ENCODE data around the gene ADGRB2.

Gene ADGRB2

DNA sequence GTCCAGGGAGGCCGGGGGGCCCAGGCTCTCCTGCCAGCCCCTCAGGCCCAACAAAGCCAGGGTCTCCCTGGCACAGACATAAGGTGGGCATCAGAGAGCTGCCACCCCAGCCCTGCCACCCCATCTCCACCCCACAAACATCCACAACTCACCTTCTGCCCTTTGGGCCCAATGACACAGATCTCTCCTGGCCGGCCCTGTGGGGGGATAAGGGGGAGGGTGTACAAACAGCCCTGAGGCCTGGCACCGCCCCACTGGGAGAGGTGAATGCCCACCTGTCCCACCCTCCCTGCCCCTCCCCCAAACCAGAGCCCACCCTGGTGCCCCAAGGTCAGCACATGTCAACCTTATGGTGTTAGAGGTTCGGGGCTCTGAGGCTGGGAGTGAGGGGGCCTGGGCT is 72.7 kb downstream of the ADGRB2 start:
- no peak for FAIRE-seq

DNA sequence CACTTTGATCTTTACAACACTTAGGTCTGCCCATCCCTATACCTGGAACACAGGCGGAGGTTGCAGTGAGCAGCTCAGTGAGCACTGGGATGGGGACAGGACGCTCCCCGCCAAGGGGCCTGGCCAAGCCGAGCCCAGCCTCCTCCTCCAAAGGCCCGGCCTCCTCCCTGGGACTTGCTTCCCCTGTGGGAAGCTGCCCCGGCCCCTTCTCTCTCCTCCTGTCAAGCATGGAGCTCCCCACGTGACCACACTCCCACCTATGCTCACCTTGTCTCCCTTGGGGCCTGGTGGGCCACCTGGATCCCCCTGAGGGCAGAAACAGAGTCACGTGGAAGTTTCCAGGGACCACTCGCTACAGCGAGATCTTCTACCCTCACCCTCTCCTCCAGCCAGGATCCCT is 73.2 kb downstream of the ADGRB2 start:
- TF ChIP-seq TAF1 (IDR thresholded peaks at IDR 0.05; ENCODE audit: borderline replicate concordance, low read depth, low read length) = no peak
- no peak for TF ChIP-seq POLR2AphosphoS5 (IDR thresholded peaks at IDR 0.05; ENCODE audit: low read depth, low read length)
- no peak for TF ChIP-seq POLR2A (IDR thresholded peaks at IDR 0.05; ENCODE audit: low read depth, low read length)
- FAIRE-seq = no peak
- DNase-seq (ENCODE audit: insufficient read length) = no peak

More for the DNA sequence above, 72.7 kb downstream of the ADGRB2 start:
- no peak for TF ChIP-seq POLR2A (IDR thresholded peaks at IDR 0.05; ENCODE audit: low read depth, low read length)
- no peak for TF ChIP-seq TAF1 (IDR thresholded peaks at IDR 0.05; ENCODE audit: borderline replicate concordance, low read depth, low read length)
- TF ChIP-seq POLR2AphosphoS5 (IDR thresholded peaks at IDR 0.05; ENCODE audit: low read depth, low read length) = no peak
- no peak for DNase-seq (ENCODE audit: insufficient read length)

DNA sequence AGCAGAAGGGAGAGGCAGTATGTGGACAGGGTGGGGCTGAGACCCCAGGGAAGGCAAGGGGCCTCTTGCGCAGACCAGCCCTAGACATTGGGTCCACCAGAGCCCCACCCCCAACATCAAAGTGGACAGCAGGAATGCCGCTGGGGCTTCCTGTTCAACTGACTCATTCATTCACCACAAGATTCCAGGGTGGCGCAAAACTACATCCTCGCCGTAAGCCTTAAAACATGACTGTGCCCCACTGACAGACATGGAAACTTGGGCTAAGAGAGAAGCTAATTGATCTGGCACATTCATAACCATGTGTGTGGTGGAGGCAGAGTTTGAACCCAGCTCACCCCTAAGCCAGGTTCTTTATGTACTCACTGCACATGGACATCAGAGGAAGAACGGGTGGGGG is 74.3 kb downstream of the ADGRB2 start:
- FAIRE-seq (no peak), DNase-seq (ENCODE audit: insufficient read length) (no peak)
- no peak for TF ChIP-seq POLR2A (IDR thresholded peaks at IDR 0.05; ENCODE audit: low read depth, low read length)
- TF ChIP-seq POLR2AphosphoS5 (IDR thresholded peaks at IDR 0.05; ENCODE audit: low read depth, low read length) = no peak

DNA sequence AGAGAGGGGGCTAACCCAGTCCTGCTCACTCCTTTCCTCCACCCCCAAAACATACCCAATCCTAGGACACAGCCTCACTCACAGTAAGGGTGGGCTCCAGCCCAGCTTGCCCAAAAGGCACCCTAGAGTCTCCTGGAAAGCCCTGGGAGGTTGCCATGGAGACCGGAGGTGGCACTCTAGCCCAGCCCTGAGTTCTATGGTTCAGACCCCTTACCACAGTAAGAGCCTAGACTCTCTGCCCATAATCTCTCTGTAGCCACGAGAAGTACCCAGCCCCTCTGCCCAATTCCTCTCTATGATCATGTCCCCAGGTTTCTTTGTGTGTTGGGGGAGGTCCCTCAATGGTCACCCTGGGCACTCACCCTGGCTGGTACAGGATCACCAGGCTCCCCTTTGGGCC is 74.8 kb downstream of the ADGRB2 start:
- TF ChIP-seq POLR2AphosphoS5 (IDR thresholded peaks at IDR 0.05; ENCODE audit: low read depth, low read length) (no peak), TAF1 (IDR thresholded peaks at IDR 0.05; ENCODE audit: borderline replicate concordance, low read depth, low read length) (no peak), POLR2A (IDR thresholded peaks at IDR 0.05; ENCODE audit: low read depth, low read length) (no peak)
- DNase-seq (ENCODE audit: insufficient read length) = no peak
- FAIRE-seq = no peak

DNA sequence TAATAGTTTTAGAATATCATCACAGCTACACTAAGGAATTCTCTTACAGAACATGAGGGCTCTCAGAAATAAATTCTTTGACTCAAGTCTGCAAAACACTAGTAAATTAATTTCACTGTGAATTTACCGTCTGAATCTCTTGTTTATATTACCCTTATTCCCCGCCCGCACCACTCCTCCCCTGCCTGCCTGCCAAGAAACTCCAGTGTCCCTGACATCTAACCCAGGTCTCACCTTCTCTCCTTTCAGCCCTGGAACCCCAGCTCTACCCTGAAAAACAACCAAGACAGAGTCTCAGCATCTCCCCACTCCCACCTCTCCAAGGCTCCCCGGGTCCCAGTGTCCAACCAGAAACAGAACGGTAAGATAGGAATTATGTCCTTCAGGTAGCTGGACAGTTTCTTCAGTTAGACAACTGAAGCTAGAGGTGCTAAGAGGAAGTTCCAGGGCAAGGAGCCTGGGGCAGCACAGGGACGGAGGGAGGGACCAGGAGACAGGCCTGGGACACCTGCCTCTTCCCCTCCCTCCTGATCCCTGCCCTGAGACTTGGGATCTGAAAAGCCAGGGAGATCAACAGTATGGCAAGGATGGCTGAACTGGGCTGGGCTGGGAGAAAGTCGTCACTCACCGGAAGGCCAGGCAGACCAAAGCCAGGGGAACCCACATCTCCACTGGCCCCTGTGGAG is 75.8 kb downstream of the ADGRB2 start:
- TF ChIP-seq POLR2AphosphoS5 (IDR thresholded peaks at IDR 0.05; ENCODE audit: low read depth, low read length) = no peak
- TF ChIP-seq TAF1 (IDR thresholded peaks at IDR 0.05; ENCODE audit: borderline replicate concordance, low read depth, low read length) = no peak
- TF ChIP-seq POLR2A (IDR thresholded peaks at IDR 0.05; ENCODE audit: low read depth, low read length) = no peak
- no peak for DNase-seq (ENCODE audit: insufficient read length)
- FAIRE-seq = no peak

GRCh38 chr1:31687601-31688000 is 76.5 kb downstream of the ADGRB2 start:
- DNase-seq (ENCODE audit: insufficient read length) = no peak
- no peak for TF ChIP-seq POLR2AphosphoS5 (IDR thresholded peaks at IDR 0.05; ENCODE audit: low read depth, low read length)
- TF ChIP-seq POLR2A (IDR thresholded peaks at IDR 0.05; ENCODE audit: low read depth, low read length) = no peak
- no peak for TF ChIP-seq TAF1 (IDR thresholded peaks at IDR 0.05; ENCODE audit: borderline replicate concordance, low read depth, low read length)
- FAIRE-seq = no peak

DNA sequence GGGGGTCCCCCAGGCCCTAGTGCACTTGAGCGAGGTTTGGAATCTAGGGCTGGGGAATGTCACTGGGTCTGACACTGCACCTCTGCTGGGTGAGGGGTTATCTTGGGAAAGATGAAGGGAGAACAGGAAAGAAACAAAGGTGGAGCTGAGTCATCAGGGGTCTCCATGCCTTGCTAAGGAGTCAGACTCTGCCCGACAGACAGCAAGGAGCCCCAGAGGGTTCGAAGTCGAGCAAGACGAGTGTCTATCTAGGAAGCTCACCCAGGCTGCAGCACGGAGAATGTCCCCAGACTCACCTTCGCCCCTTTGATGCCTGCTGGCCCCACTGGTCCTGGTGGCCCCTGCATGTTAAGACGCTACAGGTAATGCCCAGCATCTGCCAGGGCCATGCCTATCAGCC is 78.3 kb downstream of the ADGRB2 start:
- FAIRE-seq (no peak), DNase-seq (ENCODE audit: insufficient read length) (no peak)
- TF ChIP-seq TAF1 (IDR thresholded peaks at IDR 0.05; ENCODE audit: borderline replicate concordance, low read depth, low read length) (no peak), POLR2A (IDR thresholded peaks at IDR 0.05; ENCODE audit: low read depth, low read length) (no peak), POLR2AphosphoS5 (IDR thresholded peaks at IDR 0.05; ENCODE audit: low read depth, low read length) (no peak)

DNA sequence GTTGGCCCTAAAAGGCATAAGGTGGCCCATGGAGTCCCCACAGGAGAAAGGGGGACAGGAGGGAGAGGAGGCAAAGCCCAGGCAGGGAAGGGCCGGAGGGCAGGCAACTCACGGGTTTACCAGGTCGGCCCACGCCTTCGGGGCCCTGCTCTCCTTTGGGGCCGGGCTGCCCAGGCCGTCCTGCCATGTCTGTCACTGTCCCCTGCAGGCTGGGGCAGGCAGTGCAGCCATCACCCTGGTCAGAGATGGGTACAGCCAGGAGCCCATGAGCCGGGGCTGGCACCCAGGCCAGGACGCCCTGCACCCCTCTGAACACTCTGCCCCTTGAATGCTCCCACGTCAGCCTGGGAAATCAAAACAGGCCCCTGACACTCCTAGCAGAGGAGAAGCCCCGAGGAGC is 80.1 kb downstream of the ADGRB2 start:
- DNase-seq (ENCODE audit: insufficient read length) (no peak), FAIRE-seq (no peak)
- TF ChIP-seq POLR2AphosphoS5 (IDR thresholded peaks at IDR 0.05; ENCODE audit: low read depth, low read length) (no peak), TAF1 (IDR thresholded peaks at IDR 0.05; ENCODE audit: borderline replicate concordance, low read depth, low read length) (no peak), POLR2A (IDR thresholded peaks at IDR 0.05; ENCODE audit: low read depth, low read length) (no peak)

DNA sequence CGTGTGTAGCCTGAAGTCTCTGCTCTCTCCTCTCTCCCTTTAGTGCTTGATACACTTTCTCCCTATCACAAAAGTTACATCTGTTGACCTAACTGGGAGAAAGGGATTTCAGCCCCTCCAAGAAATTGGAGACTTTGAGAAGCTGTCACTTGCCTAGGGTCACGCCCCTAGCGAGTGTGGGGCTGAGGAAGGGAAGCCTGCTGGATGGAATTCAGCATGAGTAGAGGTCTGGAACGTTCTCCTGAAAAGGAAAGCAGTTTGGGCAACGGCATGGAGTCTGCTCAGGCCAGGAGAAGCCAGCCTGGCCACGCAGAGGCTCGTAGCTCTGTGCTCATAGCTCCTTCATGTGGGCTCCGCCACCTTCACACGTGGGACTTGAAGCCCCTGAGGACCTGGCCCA is 82.7 kb downstream of the ADGRB2 start:
- FAIRE-seq (no peak), DNase-seq (ENCODE audit: insufficient read length) (no peak)
- no peak for TF ChIP-seq POLR2AphosphoS5 (IDR thresholded peaks at IDR 0.05; ENCODE audit: low read depth, low read length)
- TF ChIP-seq TAF1 (IDR thresholded peaks at IDR 0.05; ENCODE audit: borderline replicate concordance, low read depth, low read length) = no peak
- TF ChIP-seq POLR2A (IDR thresholded peaks at IDR 0.05; ENCODE audit: low read depth, low read length) = no peak

GRCh38 chr1:31679676-31680230 is 84.4 kb downstream of the ADGRB2 start:
- no peak for TF ChIP-seq POLR2AphosphoS5 (IDR thresholded peaks at IDR 0.05; ENCODE audit: low read depth, low read length)
- FAIRE-seq (no peak), DNase-seq (ENCODE audit: insufficient read length) (no peak)

- TF ChIP-seq POLR2A (IDR thresholded peaks at IDR 0.05; ENCODE audit: low read depth, low read length) (no peak), TAF1 (IDR thresholded peaks at IDR 0.05; ENCODE audit: borderline replicate concordance, low read depth, low read length) (no peak), POLR2AphosphoS5 (IDR thresholded peaks at IDR 0.05; ENCODE audit: low read depth, low read length) (no peak)
- DNase-seq (ENCODE audit: insufficient read length) = no peak
- no peak for FAIRE-seq
Observed at GRCh38 chr1:31679091-31679490, 85.0 kb downstream of the ADGRB2 start.

GRCh38 chr1:31678681-31679080 is 85.5 kb downstream of the ADGRB2 start:
- FAIRE-seq = no peak
- DNase-seq (ENCODE audit: insufficient read length) = no peak
- TF ChIP-seq POLR2AphosphoS5 (IDR thresholded peaks at IDR 0.05; ENCODE audit: low read depth, low read length) (no peak), TAF1 (IDR thresholded peaks at IDR 0.05; ENCODE audit: borderline replicate concordance, low read depth, low read length) (no peak), POLR2A (IDR thresholded peaks at IDR 0.05; ENCODE audit: low read depth, low read length) (no peak)

All from GM12892 (cell line).